Caco-2 (cell line): ENCODE measurements around the gene HBEGF. TPM values are rescaled to one million over a fixed set of nuclear protein-coding genes. Genes with fewer than 3 reads are reported as not detected.

Source experiments
- BruUV-seq: library from RNA; stranded (reverse); fragments of 400-500 nt; replicated peaks from 2 replicates; lab custom pipeline; 2021; lab: Mats Ljungman, UMichigan
- CTCF ChIA-PET: fragments of 300-600 bp; sonication (Branson Sonifier 250); formaldehyde crosslinking; loops from one replicate; lab custom pipeline; 2022; ENCODE audit warnings: antibody characterized with exemption; lab: Charles Lee
- POLR2A ChIA-PET: fragments of 300-600 bp; sonication (Branson Sonifier 250); formaldehyde crosslinking; loops from one replicate; lab custom pipeline; 2022; ENCODE audit warnings: antibody characterized with exemption; lab: Charles Lee
- DNase-seq, 2 experiments: peaks; one replicate each; pipeline versions ENCODE4 v3.0.0 to v3.0.0-alpha.2; 2020 to 2022
- H3K27me3 ChIP-seq: replicated peaks from 2 replicates; pipeline ENCODE4 v1.6.0; 2011; ENCODE audit warnings: low read length; ENCODE audit not compliant: control insufficient read depth, insufficient read depth
- H3K36me3 ChIP-seq: 2 replicates; pipeline ENCODE4 v1.5.1; 2011; ENCODE audit warnings: low read length; ENCODE audit not compliant: control insufficient read depth, insufficient read depth
- H3K4me1 ChIP-seq: fragments of 250-450 bp; sonication (Bioruptor Pico); 2 replicates; pipeline ENCODE4 v1.5.1; 2020; ENCODE audit warnings: mild to moderate bottlenecking
- H3K4me3 ChIP-seq: 2 replicates; pipeline ENCODE4 v1.5.1; 2011; ENCODE audit warnings: low read depth, mild to moderate bottlenecking, control low read depth, low read length
- H3K9me3 ChIP-seq: fragments of 250-450 bp; sonication (Bioruptor Pico); 2 replicates; pipeline ENCODE4 v1.5.1; 2020; ENCODE audit warnings: mild to moderate bottlenecking, moderate library complexity
- H3K27ac Mint-ChIP-seq: one replicate; pipeline ENCODE4 v1.8.0; 2022; ENCODE audit warnings: mixed read lengths; ENCODE audit not compliant: unreplicated experiment
- H3K27me3 Mint-ChIP-seq: one replicate; pipeline ENCODE4 v1.8.0; 2022; ENCODE audit warnings: mixed read lengths; ENCODE audit not compliant: insufficient read depth, unreplicated experiment
- H3K36me3 Mint-ChIP-seq: one replicate; pipeline ENCODE4 v1.8.0; 2022; ENCODE audit warnings: mild to moderate bottlenecking, mixed read lengths; ENCODE audit not compliant: insufficient read depth, unreplicated experiment
- H3K4me1 Mint-ChIP-seq: one replicate; pipeline ENCODE4 v1.8.0; 2022; ENCODE audit warnings: low read depth, mixed read lengths; ENCODE audit not compliant: unreplicated experiment
- H3K4me3 Mint-ChIP-seq: one replicate; pipeline ENCODE4 v1.8.0; 2022; ENCODE audit warnings: mild to moderate bottlenecking, moderate library complexity, mixed read lengths; ENCODE audit not compliant: unreplicated experiment
- H3K9me3 Mint-ChIP-seq: one replicate; pipeline ENCODE4 v1.8.0; 2022; ENCODE audit warnings: mixed read lengths; ENCODE audit not compliant: unreplicated experiment
- intact Hi-C: fragments of 100-400 bp; cut with micrococcal nuclease; formaldehyde crosslinking; loops from one replicate; pipeline ENCODE4 v1.10.0; 2022; ENCODE audit not compliant: unreplicated experiment
- total RNA-seq: library from RNA; stranded (reverse); gene quantifications from 2 replicates; pipeline ENCODE4 v1.2.3, GENCODE V29; 2022
- TF ChIP-seq, protein P1 (sequence below), 2 experiments: fragments of 200-600 bp in 1 of 2; IDR thresholded peaks; 1 replicate in 1 of 2; 2 replicates in 1 of 2; pipeline versions ENCODE4 v1.5.1 to v1.8.0; 2011 to 2022; ENCODE audit warnings: antibody characterized with exemption in 1 of 2, control low read depth in 1 of 2, inconsistent platforms in 1 of 2, low read depth in 1 of 2, low read length in 1 of 2, mild to moderate bottlenecking in 1 of 2, moderate library complexity in 1 of 2; ENCODE audit not compliant: insufficient read depth in 1 of 2, severe bottlenecking in 1 of 2, unreplicated experiment in 1 of 2

Gene HBEGF
- total RNA-seq, 1 experiment from 2014 or later: 5.8 TPM

DNA sequence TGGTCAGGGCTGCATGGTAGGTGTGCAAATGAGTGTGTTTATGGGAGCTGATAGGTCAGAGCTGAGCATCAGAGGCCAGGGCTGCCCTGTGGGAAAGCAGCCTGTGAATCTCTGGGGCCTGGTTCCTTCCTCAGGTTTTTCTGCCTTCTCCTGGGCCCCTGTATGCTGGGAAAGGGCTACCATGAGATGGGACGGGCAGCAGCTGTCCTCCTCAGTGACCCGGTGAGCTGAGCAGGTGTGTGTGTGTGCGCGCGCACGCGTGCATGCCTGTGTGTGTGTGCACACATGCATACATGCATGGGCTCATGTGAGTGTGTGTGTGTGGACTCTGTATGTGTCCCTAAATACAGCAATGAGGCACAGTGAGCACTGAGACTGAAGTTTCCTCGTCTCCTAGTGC is 15.9 kb upstream of the HBEGF start:
- Histone ChIP-seq H3K27me3 (no peaks in the 10 kb centered on the region), H3K36me3 (no peaks in the 10 kb centered on the region), H3K4me1 (peaks cover 9% of the 10 kb centered on the region; the same call in 1 of the 2 replicates), H3K9me3 (no peaks in the 10 kb centered on the region), H3K4me3 (no peak overlapping the region)
- CTCF ChIA-PET: interaction anchor here (0.6 kb wide), 1 partner anchor 59 kb away, joined by 3 read pairs; no protein-coding TSS in a partner anchor
- intact Hi-C loops: no loop called here
- H3K4me3 Mint-ChIP-seq: no peak overlapping the region
- H3K27ac Mint-ChIP-seq: no peak overlapping the region
- DNase-seq: no peak
- TF ChIP-seq, protein P1, sequence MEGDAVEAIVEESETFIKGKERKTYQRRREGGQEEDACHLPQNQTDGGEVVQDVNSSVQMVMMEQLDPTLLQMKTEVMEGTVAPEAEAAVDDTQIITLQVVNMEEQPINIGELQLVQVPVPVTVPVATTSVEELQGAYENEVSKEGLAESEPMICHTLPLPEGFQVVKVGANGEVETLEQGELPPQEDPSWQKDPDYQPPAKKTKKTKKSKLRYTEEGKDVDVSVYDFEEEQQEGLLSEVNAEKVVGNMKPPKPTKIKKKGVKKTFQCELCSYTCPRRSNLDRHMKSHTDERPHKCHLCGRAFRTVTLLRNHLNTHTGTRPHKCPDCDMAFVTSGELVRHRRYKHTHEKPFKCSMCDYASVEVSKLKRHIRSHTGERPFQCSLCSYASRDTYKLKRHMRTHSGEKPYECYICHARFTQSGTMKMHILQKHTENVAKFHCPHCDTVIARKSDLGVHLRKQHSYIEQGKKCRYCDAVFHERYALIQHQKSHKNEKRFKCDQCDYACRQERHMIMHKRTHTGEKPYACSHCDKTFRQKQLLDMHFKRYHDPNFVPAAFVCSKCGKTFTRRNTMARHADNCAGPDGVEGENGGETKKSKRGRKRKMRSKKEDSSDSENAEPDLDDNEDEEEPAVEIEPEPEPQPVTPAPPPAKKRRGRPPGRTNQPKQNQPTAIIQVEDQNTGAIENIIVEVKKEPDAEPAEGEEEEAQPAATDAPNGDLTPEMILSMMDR (IDR thresholded peaks at IDR 0.05; ENCODE audit: insufficient read depth in 1 of 2, low read depth in 1 of 2, low read length in 1 of 2, severe bottlenecking in 1 of 2, unreplicated experiment in 1 of 2): no peak
- H3K4me1 Mint-ChIP-seq: peaks cover 14% of the 10 kb centered on the region
- POLR2A ChIA-PET: no interaction called here
- no TSS peak for BruUV-seq
- peaks cover 5% of the 10 kb centered on the region for H3K36me3 Mint-ChIP-seq
- H3K9me3 Mint-ChIP-seq: no peaks in the 10 kb centered on the region
- H3K27me3 Mint-ChIP-seq: no peaks in the 10 kb centered on the region

DNA sequence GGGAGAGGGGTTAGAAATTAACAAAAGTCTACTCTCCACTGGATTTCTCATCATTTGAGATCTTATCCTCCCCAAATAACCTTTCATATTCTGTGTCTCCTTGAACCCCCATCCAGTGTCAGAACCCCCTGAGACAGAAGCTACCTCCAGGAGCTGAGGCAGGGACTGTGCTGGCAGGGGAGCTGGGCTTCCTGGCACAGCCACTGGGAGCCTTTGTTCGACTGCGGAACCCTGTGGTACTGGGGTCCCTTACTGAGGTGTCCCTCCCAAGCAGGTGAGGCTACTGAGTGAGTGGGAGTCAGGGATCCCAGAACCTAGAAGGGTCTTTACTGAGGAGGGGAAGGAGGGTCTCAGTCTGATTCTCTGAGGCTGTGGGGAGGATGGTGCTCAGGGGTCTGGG is 15.5 kb upstream of the HBEGF start:
- Histone ChIP-seq H3K36me3 (no peaks in the 10 kb centered on the region), H3K4me3 (no peak overlapping the region), H3K4me1 (peaks cover 13% of the 10 kb centered on the region; the same call in 1 of the 2 replicates), H3K9me3 (no peaks in the 10 kb centered on the region), H3K27me3 (no peaks in the 10 kb centered on the region)
- ChIA-PET POLR2A (no interaction called here), CTCF (interaction anchor here (0.6 kb wide), 1 partner anchor 58 kb away, joined by 3 read pairs; no protein-coding TSS in a partner anchor)
- Mint-ChIP-seq H3K27me3 (no peaks in the 10 kb centered on the region), H3K4me1 (peaks cover 14% of the 10 kb centered on the region), H3K4me3 (no peak overlapping the region), H3K9me3 (no peaks in the 10 kb centered on the region), H3K36me3 (peaks cover 5% of the 10 kb centered on the region), H3K27ac (no peak overlapping the region)
- no TSS peak for BruUV-seq
- DNase-seq: no peak
- TF ChIP-seq, protein P1 (IDR thresholded peaks at IDR 0.05; ENCODE audit: insufficient read depth in 1 of 2, low read depth in 1 of 2, low read length in 1 of 2, severe bottlenecking in 1 of 2, unreplicated experiment in 1 of 2): no peak
- intact Hi-C loops: no loop called here

DNA sequence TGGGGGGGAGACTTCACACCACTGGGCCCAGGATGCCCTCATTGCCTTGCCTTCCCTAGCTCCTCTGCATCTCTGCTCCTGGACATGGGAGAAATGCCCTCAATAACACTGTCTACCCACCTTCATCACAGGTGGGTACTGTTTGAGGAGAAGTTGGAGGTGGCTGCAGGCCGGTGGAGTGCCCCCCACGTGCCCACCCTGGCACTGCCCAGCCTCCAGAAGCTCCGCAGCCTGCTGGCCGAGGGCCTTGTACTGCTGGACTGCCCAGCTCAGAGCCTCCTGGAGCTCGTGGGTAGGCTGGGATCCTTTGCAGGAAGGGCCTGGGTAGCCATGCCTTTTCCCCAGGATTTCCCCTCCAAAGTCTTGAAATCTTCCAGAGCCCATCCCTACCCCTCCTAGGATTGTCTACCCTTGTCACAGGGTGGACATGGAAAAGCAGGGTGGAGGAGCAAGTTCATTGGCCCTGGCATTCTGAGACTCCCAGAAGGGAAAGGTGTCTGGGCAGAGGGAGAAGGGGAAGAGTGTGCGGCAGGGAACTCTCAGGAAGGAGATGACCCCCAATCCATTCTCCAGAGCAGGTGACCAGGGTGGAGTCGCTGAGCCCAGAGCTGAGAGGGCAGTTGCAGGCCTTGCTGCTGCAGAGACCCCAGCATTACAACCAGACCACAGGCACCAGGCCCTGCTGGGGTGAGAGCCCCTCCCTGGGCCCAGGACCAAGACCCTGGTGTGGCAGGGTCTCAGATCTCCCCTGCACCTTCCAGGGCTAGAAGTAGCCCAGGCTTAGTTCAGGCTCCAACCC is 14.5 kb upstream of the HBEGF start:
- CTCF ChIA-PET: interaction anchor here (0.9 to 1.0 kb wide), 2 partner anchors 12 to 117 kb away, joined by 3 to 6 read pairs; no protein-coding TSS in a partner anchor
- no peaks in the 10 kb centered on the region for H3K36me3 ChIP-seq
- Mint-ChIP-seq H3K27ac (no peak overlapping the region), H3K27me3 (no peaks in the 10 kb centered on the region), H3K36me3 (peaks cover 5% of the 10 kb centered on the region), H3K9me3 (no peaks in the 10 kb centered on the region), H3K4me1 (peaks cover 14% of the 10 kb centered on the region), H3K4me3 (no peak overlapping the region)
- H3K9me3 ChIP-seq: no peaks in the 10 kb centered on the region
- DNase-seq: no peak
- H3K4me1 ChIP-seq: peaks cover 13% of the 10 kb centered on the region; the same call in 1 of the 2 replicates
- H3K4me3 ChIP-seq: no peak overlapping the region
- no peaks in the 10 kb centered on the region for H3K27me3 ChIP-seq
- POLR2A ChIA-PET: no interaction called here
- BruUV-seq: no TSS peak
- TF ChIP-seq, protein P1 (IDR thresholded peaks at IDR 0.05; ENCODE audit: insufficient read depth in 1 of 2, low read depth in 1 of 2, low read length in 1 of 2, severe bottlenecking in 1 of 2, unreplicated experiment in 1 of 2): no peak
- intact Hi-C loops: no loop called here
